SJSA1 (cell line): ENCODE measurements around the gene POLR2C. TPM values are rescaled to one million over a fixed set of nuclear protein-coding genes. Genes with fewer than 3 reads are reported as not detected.

Experiments used
- DNase-seq, 2 experiments: peaks; one replicate each; pipeline ENCODE4 v3.0.0-alpha.2; 2015 to 2020; ENCODE audit warnings: low spot score in 2 of 2, low read depth in 1 of 2
- H3K27ac ChIP-seq: fragments of 250-450 bp; sonication (Bioruptor Pico); 2 replicates; pipeline ENCODE4 v1.5.1; 2020; ENCODE audit warnings: mild to moderate bottlenecking, moderate library complexity
- H3K27me3 ChIP-seq: fragments of 250-450 bp; sonication (Bioruptor Pico); replicated peaks from 2 replicates; pipeline ENCODE4 v1.5.1; 2020; ENCODE audit warnings: mild to moderate bottlenecking, moderate library complexity
- H3K36me3 ChIP-seq: fragments of 250-450 bp; sonication (Bioruptor Pico); 2 replicates; pipeline ENCODE4 v1.5.1; 2020; ENCODE audit warnings: mild to moderate bottlenecking
- H3K4me1 ChIP-seq: fragments of 250-450 bp; sonication (Bioruptor Pico); replicated peaks from 2 replicates; pipeline ENCODE4 v1.6.1; 2021; ENCODE audit warnings: mild to moderate bottlenecking
- H3K4me3 ChIP-seq: fragments of 250-450 bp; sonication (Bioruptor Pico); 2 replicates; pipeline ENCODE4 v1.5.1; 2020; ENCODE audit warnings: mild to moderate bottlenecking
- H3K9me3 ChIP-seq: fragments of 250-450 bp; sonication (Bioruptor Pico); replicated peaks from 2 replicates; pipeline ENCODE4 v1.5.1; 2020; ENCODE audit warnings: mild to moderate bottlenecking
- total RNA-seq: library from RNA; depleted of rRNA; stranded (reverse); fragments of >200 nt; shearing (Covaris generic); gene quantifications from 2 replicates; pipeline ENCODE4 v1.2.3, GENCODE V29; 2014; rRNA removed

Gene POLR2C
- total RNA-seq, 1 experiment from 2014 or later: 200 TPM

- peak; percentile 40 to 77 for DNase-seq
Measured at GRCh38 chr16:57519796-57520360, 57.4 kb downstream of the POLR2C start.

More at GRCh38 chr16:57519796-57520360, 57.4 kb downstream of the POLR2C start:
- Histone ChIP-seq H3K27me3 (no peaks in the 10 kb centered on the region), H3K27ac (no peak overlapping the region), H3K36me3 (peaks cover 4% of the 10 kb centered on the region; the same call in 1 of the 2 replicates), H3K9me3 (no peaks in the 10 kb centered on the region), H3K4me3 (no peak overlapping the region), H3K4me1 (no peaks in the 10 kb centered on the region)

Other genes starting within 250 kb of the POLR2C start
- gene ARL2BP, start 217.4 kb upstream of the POLR2C start, total RNA-seq: 115 and 118 TPM in 2 replicates
- gene PLLP, start 178.0 kb upstream of the POLR2C start, total RNA-seq: not detected in 2 replicates
- not detected in 2 replicates for gene CCL22, start 103.9 kb upstream of the POLR2C start, total RNA-seq
- gene CX3CL1, start 90.2 kb upstream of the POLR2C start, total RNA-seq: 0.18 and 0.38 TPM in 2 replicates
- gene CCL17, start 57.9 kb upstream of the POLR2C start, total RNA-seq: not detected in 2 replicates
- gene CIAPIN1, start 15.3 kb upstream of the POLR2C start, total RNA-seq: 77.5 and 78.7 TPM in 2 replicates
- gene COQ9, start 15.2 kb upstream of the POLR2C start, total RNA-seq: 34.6 and 41.5 TPM in 2 replicates
- gene DOK4, start 23.8 kb downstream of the POLR2C start, total RNA-seq: 5.6 and 5.7 TPM in 2 replicates
- gene CCDC102A, start 73.9 kb downstream of the POLR2C start, total RNA-seq: 13.4 and 24.5 TPM in 2 replicates
- not detected in 2 replicates for gene ADGRG5, start 80.0 kb downstream of the POLR2C start, total RNA-seq
- 0.47 TPM in 1 of 2 replicates, not detected in the other for gene ADGRG1, start 166.0 kb downstream of the POLR2C start, total RNA-seq
- gene ADGRG3, start 205.6 kb downstream of the POLR2C start, total RNA-seq: not detected in 2 replicates
- gene DRC7, start 232.1 kb downstream of the POLR2C start, total RNA-seq: not detected in 2 replicates